Measurements from ENCODE around the gene THEM4.

GRCh38 chr1:151916726-151917370, 7.5 kb upstream of the THEM4 start:
- TF ChIP-seq CTCF (conservative IDR thresholded peaks at IDR 0.05; ENCODE audit: low read length) (no peak), EZH2phosphoT487 (IDR thresholded peaks at IDR 0.05; ENCODE audit: borderline replicate concordance, low read depth, low read length) (no peak)
